DMS153 treated with DMSO at 0.1 percent for 48 hours (cell line): ENCODE data around the gene TMEM35B.
"Not testable (repeated sequence)": the region's sequence is repeated elsewhere in the genome, so short reads cannot be mapped to it uniquely, and the experiment has no call there.

Experiments
- DNase-seq: peaks from one replicate; lab custom pipeline; 2025; ENCODE audit not compliant: unreplicated experiment; lab: John Stamatoyannopoulos, UW

Gene TMEM35B

GRCh38 chr1:34976384-34977209 lies 8.6 kb downstream of the TMEM35B start:
- DNase-seq, result no peak

GRCh38 chr1:34975771-34976170 lies 9.4 kb downstream of the TMEM35B start:
- DNase-seq, result no peak

GRCh38 chr1:34975338-34975737 lies 9.8 kb downstream of the TMEM35B start:
- DNase-seq, result no peak

- DNase-seq, result no peak
These were observed 10.5 kb downstream of the TMEM35B start for GRCh38 chr1:34974626-34975025.

- DNase-seq, result no peak
These were observed 11.8 kb downstream of the TMEM35B start for GRCh38 chr1:34973326-34973725.

- DNase-seq, result no peak
These were observed 14.3 kb downstream of the TMEM35B start for GRCh38 chr1:34970829-34971228.

GRCh38 chr1:34970220-34970735 lies 14.9 kb downstream of the TMEM35B start:
- DNase-seq, result no peak

- not testable (repeated sequence) for DNase-seq
These were observed 16.9 kb downstream of the TMEM35B start for GRCh38 chr1:34968297-34968696.

GRCh38 chr1:34967672-34968071 lies 17.5 kb downstream of the TMEM35B start:
- DNase-seq, result not testable (repeated sequence)

- no peak for DNase-seq
These were observed 19.6 kb downstream of the TMEM35B start for GRCh38 chr1:34965597-34965996.

- DNase-seq, result no peak
These were observed 34.7 kb downstream of the TMEM35B start for GRCh38 chr1:34950428-34950827.

GRCh38 chr1:34948739-34949138 lies 36.4 kb downstream of the TMEM35B start:
- DNase-seq, result not testable (repeated sequence)

- not testable (repeated sequence) for DNase-seq
These were observed 37.4 kb downstream of the TMEM35B start for GRCh38 chr1:34947641-34948314.

GRCh38 chr1:34946211-34946610 lies 38.9 kb downstream of the TMEM35B start:
- DNase-seq, result no peak

- DNase-seq, result not testable (repeated sequence)
These were observed 43.3 kb downstream of the TMEM35B start for GRCh38 chr1:34941798-34942197.
